ENCODE data around the gene DENND5B.
"Not testable (repeated sequence)": the region's sequence is repeated elsewhere in the genome, so short reads cannot be mapped to it uniquely, and the experiment has no call there.

DENND5B gene

DNA sequence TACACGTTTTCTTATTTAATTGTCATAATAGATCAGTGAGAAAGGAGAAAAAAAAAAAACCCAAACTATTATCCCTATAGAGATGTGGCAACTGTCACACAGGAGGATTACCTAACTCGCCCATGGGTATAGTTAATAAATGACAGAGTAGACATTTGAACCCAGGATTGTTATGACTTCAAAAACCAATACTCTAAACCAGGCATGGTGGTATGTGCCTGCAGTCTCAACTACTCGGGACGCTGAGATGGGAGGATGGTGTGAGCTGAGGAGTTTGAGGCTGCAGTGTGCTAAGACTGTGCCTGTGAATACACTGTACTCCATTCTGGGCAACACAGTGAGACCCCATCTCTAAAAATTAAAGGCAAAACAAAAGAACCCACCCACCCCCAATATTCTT is 114.5 kb downstream of the DENND5B start:
- in situ Hi-C loops (cut with MboI; ENCODE audit: low sequenced_read_pairs): no loop called here

- in situ Hi-C loops (cut with MboI; ENCODE audit: low sequenced_read_pairs): not testable (repeated sequence)
Measured at GRCh38 chr12:31475610-31476009, 115.3 kb downstream of the DENND5B start.

- in situ Hi-C loops (cut with MboI; ENCODE audit: low sequenced_read_pairs): no loop called here
Measured at GRCh38 chr12:31474751-31475150, 116.2 kb downstream of the DENND5B start.

DNA sequence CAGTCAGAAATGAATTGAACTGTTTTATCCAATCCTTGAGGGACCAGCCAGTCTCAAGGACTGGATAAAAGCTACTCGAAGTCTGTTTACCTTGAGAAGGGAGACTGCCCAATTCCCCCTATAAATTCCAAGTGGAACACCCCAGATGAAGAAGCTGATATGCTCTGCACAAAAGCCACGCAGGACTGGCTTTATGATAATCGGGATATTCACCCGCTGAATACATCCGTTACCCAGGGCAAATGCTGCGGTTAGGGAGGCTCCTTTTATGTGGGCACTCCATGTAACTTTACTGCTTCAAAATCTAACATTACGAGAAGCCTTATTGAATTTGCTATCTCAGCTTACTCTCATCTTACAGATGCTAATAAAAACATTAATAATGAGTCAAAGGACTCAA is 119.1 kb downstream of the DENND5B start:
- in situ Hi-C loops (cut with MboI; ENCODE audit: low sequenced_read_pairs): no loop called here

GRCh38 chr12:31471051-31471450 is 119.9 kb downstream of the DENND5B start:
- in situ Hi-C loops (cut with MboI; ENCODE audit: low sequenced_read_pairs): no loop called here

DNA sequence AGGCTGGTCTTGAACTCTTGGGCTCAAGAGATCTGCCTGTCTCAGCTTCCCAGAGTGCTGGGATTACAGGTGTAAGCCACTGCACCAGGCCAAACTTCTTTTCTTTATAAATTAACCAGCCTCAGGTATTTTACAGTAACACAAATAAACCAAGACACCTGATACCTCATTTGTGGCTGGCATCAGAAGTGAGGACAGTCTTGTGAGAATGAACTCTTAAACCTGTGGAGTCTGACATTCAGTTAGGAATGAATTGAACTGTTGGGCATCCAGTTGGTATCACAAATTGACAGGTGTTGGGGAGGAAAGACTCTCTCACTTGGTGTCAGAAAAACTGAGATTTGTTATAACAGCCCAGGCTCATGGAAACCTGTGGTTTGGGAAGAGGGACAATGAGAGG is 120.5 kb downstream of the DENND5B start:
- in situ Hi-C loops (cut with MboI; ENCODE audit: low sequenced_read_pairs): no loop called here

GRCh38 chr12:31466768-31467167 is 124.2 kb downstream of the DENND5B start:
- in situ Hi-C loops (cut with MboI; ENCODE audit: low sequenced_read_pairs): no loop called here

- in situ Hi-C loops (cut with MboI; ENCODE audit: low sequenced_read_pairs): no loop called here
Measured at GRCh38 chr12:31465002-31465401, 125.9 kb downstream of the DENND5B start.

DNA sequence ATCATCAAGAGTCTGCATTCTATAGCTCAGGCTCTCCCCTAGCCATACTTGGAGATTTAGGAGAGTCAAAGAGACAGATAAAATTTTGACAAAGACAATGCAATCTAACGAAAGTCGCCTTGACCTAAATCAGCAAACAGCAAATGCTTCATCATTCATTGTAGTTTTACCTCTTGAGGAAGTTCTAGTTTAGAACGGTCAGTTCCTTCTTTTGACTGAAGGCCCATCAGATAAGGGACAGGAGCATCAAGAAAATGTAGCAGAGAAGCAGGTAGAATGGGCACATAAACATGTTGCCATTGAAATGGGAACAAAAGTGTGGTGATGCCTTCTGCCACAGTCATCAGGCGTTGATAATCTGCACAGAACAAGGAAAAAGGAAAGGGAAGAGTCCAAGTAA is 130.9 kb downstream of the DENND5B start:
- in situ Hi-C loops (cut with MboI; ENCODE audit: low sequenced_read_pairs): no loop called here

DNA sequence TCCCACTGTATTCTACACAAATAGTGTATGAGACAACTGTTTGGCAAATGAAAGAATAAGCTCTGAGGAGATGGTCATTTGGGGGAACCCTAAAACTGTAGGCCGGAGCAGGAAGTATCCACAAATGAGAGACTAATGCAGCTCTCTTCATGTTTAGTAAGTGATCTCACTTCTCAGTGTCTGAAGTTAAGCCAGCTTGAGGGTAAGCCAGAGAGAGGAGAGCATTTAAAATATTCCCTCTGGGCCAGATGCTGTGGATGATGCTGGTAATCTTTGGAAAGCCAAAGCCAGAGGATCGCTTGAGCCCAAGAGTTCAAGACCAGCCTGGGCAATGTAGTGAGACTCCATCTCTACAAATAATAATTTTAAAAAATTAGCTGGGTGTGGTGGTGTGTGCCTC is 134.4 kb downstream of the DENND5B start:
- in situ Hi-C loops (cut with MboI; ENCODE audit: low sequenced_read_pairs): no loop called here

DNA sequence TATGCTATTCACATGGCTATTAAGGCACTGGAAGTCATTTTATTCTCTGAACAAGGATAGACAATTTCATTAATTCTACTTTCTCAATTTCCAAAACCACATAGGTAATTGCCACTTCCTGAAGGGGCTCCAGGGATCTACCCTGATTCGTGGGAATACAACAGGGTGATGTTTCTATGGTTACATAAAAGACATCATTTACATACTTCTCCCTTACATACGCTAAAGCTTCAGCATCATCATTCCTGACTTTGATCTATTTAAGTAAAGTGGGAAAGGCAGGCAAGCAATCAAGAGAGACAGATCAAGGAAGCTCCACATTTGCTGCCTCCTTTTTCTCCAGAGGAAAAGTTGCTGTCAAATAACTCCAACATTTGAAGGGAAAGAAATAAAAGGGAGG is 146.2 kb downstream of the DENND5B start:
- in situ Hi-C loops (cut with MboI; ENCODE audit: low sequenced_read_pairs): no loop called here

DNA sequence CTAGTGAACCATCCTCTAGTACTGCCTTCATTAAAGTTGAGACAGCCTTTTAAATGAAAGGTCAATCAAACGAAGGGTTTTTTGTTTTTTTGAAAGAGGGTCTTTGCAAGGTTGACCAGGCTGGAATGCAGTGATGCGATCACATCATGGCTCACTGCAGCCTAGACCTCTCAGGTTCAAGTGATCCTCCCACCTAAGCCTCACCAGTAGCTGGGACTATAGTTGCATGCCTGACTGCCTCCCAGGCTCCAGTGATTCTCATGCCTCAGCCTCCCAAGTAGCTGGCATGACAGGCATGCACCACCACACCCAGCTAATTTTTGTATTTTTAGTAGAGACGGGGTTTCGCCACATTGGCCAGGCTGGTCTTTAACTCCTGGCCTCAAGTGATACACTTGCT is 150.3 kb downstream of the DENND5B start:
- in situ Hi-C loops (cut with MboI; ENCODE audit: low sequenced_read_pairs): no loop called here

- in situ Hi-C loops (cut with MboI; ENCODE audit: low sequenced_read_pairs): no loop called here
Measured at GRCh38 chr12:31440134-31440533, 150.8 kb downstream of the DENND5B start.

GRCh38 chr12:31431721-31432240 is 159.2 kb downstream of the DENND5B start:
- in situ Hi-C loops (cut with MboI; ENCODE audit: low sequenced_read_pairs): no loop called here

GRCh38 chr12:31423405-31423804 is 167.5 kb downstream of the DENND5B start:
- in situ Hi-C loops (cut with MboI; ENCODE audit: low sequenced_read_pairs): no loop called here

DNA sequence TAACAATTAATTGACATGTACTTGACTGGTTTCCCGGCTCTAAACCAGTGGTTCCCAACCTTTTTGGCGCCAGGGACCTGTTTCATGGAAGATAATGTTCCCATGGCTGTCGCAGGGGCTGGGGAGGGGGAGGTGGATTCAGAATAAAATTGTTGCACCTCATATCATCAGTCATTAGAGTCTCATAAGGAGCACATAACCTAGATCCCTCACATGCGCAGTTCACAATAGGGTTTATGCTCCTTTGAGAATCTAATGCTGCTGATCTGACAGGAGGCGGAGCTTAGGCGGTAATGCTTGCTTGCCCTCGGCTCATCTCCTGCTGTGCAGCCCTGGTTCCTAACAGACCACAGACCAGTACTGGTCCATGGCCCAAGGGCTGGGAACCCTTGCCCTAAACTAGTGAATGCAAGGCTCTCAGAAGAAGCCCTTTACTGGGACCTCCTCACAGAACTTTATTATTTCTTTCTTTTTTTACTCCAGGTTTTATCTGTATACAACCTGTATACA is 178.6 kb downstream of the DENND5B start:
- in situ Hi-C loops (cut with MboI; ENCODE audit: low sequenced_read_pairs): no loop called here

DNA sequence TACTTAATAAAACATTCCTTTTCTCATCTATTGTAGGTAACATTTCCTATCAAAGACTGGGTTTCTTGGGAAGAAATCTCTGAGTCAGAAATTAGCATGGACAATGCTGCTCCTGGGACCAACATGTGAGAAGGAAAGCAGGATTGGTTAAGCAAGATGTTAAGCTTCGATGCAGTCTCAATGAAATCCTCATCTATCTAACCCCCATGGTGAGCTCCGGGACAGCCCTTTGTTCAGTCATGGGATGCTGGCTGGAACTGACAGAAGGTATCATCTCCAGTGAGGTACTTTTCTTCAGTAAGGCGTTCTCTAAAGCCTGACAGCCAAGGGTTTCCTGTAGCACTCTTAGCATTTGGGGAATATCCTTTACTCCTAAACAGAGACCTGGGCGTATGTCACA is 182.2 kb downstream of the DENND5B start:
- in situ Hi-C loops (cut with MboI; ENCODE audit: low sequenced_read_pairs): no loop called here

DNA sequence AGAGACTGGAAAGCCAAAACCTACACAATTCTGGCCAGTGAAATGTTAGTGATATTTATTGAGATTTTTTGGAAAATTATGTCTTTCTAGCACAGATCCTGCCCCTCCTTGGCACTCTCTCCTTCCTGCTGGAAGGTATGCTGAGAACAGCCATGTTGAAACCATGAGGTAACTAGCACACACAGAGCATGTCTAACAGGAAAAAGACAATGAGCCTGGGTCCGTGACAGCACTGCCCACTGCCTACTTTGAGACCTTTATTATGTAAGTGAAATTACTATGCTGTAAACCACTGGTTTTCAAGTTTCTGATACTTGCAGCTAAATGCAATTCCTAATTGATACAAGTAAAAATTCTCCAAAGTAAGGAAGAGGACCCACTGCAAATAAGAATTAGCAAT is 183.4 kb downstream of the DENND5B start:
- in situ Hi-C loops (cut with MboI; ENCODE audit: low sequenced_read_pairs): no loop called here

DNA sequence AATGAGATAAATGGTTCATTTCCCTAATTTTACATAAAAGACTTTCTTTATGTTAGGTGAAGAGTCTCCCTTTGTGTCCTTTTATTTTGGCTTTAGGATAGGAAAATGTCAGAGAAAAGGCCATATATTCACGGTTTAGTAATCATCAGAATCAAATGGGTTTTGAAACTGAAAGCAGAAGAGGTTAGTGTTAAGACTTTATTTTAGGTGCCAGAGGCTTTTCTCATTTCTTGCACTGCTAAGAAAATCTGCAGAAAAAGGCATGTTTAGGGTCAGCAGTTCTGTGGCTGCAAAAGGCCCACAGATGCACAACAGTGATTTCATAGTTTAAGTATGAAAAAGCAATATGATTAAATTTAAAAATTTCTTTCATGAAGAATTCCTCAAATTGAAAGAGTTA is 184.6 kb downstream of the DENND5B start:
- in situ Hi-C loops (cut with MboI; ENCODE audit: low sequenced_read_pairs): no loop called here

DNA sequence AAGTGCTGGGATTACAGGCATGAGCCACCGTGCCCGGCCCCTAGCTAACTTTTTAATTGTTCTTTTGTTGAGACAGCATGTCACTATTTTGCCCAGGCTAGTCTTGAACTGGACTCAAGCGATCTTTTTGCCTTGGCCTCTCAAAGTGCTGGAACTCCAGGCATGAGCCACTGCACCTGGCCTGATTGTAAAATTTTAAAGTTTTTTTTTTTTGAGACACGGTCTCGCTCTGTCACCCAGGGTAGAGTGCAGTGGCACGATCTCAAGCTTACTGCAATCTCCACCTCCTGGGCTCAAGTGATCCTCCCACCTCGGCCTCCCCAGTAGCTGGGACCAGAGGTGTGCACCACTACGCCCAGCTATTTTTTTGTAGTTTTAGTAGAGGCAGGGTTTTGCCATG is 185.9 kb downstream of the DENND5B start:
- in situ Hi-C loops (cut with MboI; ENCODE audit: low sequenced_read_pairs): no loop called here

GRCh38 chr12:31403099-31403607 is 187.8 kb downstream of the DENND5B start:
- in situ Hi-C loops (cut with MboI; ENCODE audit: low sequenced_read_pairs): not testable (repeated sequence)

DNA sequence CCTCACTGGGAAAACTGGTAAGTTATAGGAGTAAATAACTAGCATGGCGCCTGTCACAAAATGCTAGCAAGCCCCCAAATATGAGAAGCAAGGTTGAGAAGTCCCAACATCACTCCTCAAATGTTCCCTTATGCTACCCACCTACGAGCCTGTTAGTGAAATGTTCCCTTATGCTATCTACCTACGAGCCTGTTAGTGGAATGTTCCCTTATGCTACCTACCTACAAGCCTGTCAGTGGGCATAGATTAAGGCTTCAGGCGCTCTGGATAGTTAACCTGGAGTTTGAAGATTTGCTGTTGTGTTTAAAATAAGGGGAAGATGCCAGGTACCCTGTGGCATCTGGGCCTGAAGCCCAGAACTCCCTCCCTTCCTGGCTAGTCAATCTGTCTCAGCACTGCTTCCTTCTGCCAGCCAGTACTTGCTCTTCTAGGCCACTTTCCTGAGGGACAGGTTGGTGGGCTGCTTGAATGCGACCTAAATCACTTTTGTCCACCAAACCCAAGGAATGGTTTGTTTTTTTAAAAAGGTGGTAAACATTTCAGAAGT is 197.9 kb downstream of the DENND5B start:
- in situ Hi-C loops (cut with MboI; ENCODE audit: low sequenced_read_pairs): no loop called here

GRCh38 chr12:31390991-31391390 is 199.9 kb downstream of the DENND5B start:
- in situ Hi-C loops (cut with MboI; ENCODE audit: low sequenced_read_pairs): no loop called here

Data from hTERT RPE-1 (cell line).